ENCODE data around the gene SNAI3. TPM values are rescaled to one million over a fixed set of nuclear protein-coding genes. Genes with fewer than 3 reads are reported as not detected.

SNAI3 gene
- total RNA-seq, 4 donors from 2014 or later = 0.70 to 0.80 TPM; not detected in 2

- Histone ChIP-seq H3K4me1 (peaks cover 0 to 39% (median 22%) of the 10 kb centered on the region in 4 donors), H3K27ac (peak overlapping the region; percentile 86 to 96 (median 92)), H3K4me3 (peak overlapping the region; percentile 77 to 92 (median 88)), H3K36me3 (peaks cover 0 to 27% (median 0%) of the 10 kb centered on the region in 3 donors), H3K9me3 (no peaks in the 10 kb centered on the region), H3K27me3 (no peaks in the 10 kb centered on the region)
- peak in 2 of 3 donors; percentile 95 to 96 for DNase-seq
- TF ChIP-seq CTCF (IDR thresholded peaks at IDR 0.05) (no peak), POLR2A (IDR thresholded peaks at IDR 0.05) (no peak)
Measured at GRCh38 chr16:88651276-88651988, 34.9 kb downstream of the SNAI3 start.

DNA sequence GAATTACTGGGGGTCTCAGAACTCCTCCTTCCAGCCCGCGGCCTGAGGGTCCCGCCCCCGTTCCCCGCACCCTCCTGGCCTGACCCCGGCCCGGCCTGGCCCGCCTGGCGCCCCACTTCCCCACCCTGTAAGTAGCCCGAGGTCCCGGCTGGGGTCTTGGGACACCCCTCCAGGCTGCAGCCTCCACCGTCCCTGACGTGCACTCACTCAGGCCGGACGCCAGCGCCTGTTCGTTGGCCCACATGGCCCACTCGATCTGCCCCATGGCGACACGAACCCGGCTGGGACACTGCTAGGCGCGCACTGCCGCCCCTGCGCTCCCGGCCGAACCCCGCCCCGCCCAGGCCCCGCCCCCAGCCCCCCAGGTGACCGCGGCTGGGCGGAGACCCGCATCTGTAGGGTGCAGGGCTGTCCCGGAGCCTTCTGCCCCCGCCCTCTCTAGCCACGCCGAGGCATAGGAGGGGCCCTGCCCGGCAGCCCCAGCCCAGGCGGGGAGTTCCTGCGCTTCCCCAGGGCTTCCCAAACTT, 35.5 kb downstream of the SNAI3 start, which contains the start of gene CYBA:
Gene CYBA (minus strand): TSS at position 305 of the 527 bp plus-strand sequence. CDS start 40 bp downstream, at position 265.
- H3K36me3 ChIP-seq = peaks cover 0 to 26% (median 0%) of the 10 kb centered on the region in 3 donors
- no peaks in the 10 kb centered on the region for H3K27me3 ChIP-seq
- H3K4me3 ChIP-seq = peak within 1 kb of the TSS; percentile 77 to 92 (median 88)
- H3K9me3 ChIP-seq = no peaks in the 10 kb centered on the region
- peaks cover 0 to 40% (median 22%) of the 10 kb centered on the region in 4 donors for H3K4me1 ChIP-seq
- peak within 1 kb of the TSS; percentile 86 to 96 (median 92) for H3K27ac ChIP-seq
- peak; percentile 87 to 94 (median 89) for DNase-seq
- no peak for TF ChIP-seq CTCF (IDR thresholded peaks at IDR 0.05)
- peak; percentile 16 to 44 for TF ChIP-seq POLR2A (IDR thresholded peaks at IDR 0.05)

DNA sequence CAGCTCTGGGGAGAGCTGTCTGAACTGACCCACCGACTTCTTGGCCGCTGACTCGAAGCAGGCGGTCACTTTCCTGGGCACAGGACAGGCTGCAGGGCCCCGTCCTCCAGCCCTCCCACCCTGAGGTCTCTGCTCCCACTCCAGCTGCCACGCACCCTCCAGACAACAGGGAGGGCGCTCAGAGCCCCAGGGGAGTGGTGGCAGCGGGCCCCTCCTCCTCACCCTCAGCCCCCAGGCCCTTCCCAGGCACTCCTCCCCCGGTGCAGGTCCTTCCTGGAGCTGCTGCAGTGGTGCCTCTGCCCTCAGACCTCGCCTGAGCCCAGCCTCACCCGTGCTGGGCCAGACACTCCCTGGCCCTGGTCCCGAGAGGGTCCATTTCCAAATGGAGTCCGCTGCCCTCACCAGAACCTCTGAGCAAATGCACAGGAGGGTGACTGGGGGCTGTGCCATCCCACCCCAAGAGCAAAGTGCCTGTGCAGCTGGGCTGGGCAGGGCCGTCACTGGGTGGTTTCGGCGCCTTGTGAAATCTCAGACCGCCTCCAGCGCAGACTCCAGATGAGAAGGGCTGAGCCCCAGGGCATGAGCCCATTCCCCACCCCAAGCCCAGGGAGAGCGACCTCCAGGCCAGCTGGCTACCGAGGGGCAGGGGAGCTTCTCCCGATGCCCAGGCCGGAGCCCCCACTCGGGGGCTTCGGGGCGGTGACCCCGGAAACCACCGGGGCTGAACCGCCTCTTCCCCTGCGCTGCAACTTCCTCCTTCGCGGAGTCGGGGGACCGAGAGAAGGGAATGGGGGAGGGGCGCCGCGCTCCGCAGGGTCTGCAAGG, 36.2 kb downstream of the SNAI3 start:
- H3K9me3 ChIP-seq = no peaks in the 10 kb centered on the region
- H3K27ac ChIP-seq = peak overlapping the region; percentile 86 to 96 (median 92)
- H3K36me3 ChIP-seq = peaks cover 0 to 27% (median 0%) of the 10 kb centered on the region in 3 donors
- TF ChIP-seq CTCF (IDR thresholded peaks at IDR 0.05) (no peak), POLR2A (IDR thresholded peaks at IDR 0.05) (no peak)
- no peaks in the 10 kb centered on the region for H3K27me3 ChIP-seq
- peaks cover 0 to 40% (median 22%) of the 10 kb centered on the region in 4 donors for H3K4me1 ChIP-seq
- peak overlapping the region; percentile 77 to 92 (median 88) for H3K4me3 ChIP-seq
- peak; percentile 66 to 84 (median 75) for DNase-seq

DNA sequence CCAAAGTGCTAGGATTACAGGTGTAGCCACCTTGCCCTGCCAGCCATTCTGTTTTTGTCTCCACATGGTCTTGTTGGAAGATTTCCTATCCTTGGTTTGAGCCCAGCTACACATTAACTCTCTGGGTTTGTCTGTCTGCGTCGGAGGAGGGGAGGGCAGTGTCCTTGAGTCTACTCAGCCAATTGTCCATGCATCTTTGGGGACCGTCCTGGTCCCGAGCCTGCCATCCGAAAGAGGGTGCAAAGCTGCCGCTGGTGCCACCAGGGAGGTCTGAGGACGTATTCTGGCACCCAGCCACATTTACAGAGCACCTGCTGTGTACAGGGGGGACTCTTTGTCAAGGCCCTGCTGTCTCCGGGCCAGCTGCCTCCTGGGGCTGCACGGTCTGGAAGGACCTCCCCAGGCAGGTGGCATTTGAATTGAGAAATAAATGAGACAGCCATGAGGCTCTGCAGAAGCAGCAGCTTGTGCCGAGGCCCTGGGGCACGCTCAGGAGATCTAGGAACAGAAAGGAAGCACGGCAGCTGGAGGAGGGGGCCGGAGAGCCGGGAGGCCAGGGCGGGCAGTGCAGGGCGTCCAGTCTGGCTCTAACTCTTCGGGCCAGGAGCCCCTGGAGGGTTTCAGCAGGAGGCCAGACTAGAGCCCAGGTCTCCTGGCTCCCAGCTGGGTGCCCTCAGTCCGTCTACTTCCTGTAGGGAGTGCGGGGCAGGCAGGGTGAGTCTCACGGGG, 36.9 kb downstream of the SNAI3 start:
- Histone ChIP-seq H3K27me3 (no peaks in the 10 kb centered on the region), H3K9me3 (no peaks in the 10 kb centered on the region), H3K27ac (peak overlapping the region in 3 of 4 donors; percentile 91 to 96 (median 94)), H3K36me3 (peaks cover 0 to 19% (median 0%) of the 10 kb centered on the region in 3 donors), H3K4me1 (peaks cover 0 to 40% (median 22%) of the 10 kb centered on the region in 4 donors), H3K4me3 (peak overlapping the region; percentile 77 to 92 (median 88))
- no peak for TF ChIP-seq POLR2A (IDR thresholded peaks at IDR 0.05)
- no peak for TF ChIP-seq CTCF (IDR thresholded peaks at IDR 0.05)
- DNase-seq = peak in 1 of 3 donors; percentile 49

Measured in Peyer's patch (tissue), 4 donors.